Activated CD8-positive, alpha-beta memory T cell treated with anti-CD3 and anti-CD28 coated beads, Interleukin-2, amount 50 U/mL, for 1 hour (primary cell): ENCODE measurements around the gene NFIC.
"Not testable (repeated sequence)": the region's sequence is repeated elsewhere in the genome, so short reads cannot be mapped to it uniquely, and the experiment has no call there.

Experiments
- DNase-seq: peaks from one replicate; pipeline ENCODE4 v3.0.0-alpha.2; 2020; ENCODE audit errors: extremely low read depth

The NFIC gene

DNA sequence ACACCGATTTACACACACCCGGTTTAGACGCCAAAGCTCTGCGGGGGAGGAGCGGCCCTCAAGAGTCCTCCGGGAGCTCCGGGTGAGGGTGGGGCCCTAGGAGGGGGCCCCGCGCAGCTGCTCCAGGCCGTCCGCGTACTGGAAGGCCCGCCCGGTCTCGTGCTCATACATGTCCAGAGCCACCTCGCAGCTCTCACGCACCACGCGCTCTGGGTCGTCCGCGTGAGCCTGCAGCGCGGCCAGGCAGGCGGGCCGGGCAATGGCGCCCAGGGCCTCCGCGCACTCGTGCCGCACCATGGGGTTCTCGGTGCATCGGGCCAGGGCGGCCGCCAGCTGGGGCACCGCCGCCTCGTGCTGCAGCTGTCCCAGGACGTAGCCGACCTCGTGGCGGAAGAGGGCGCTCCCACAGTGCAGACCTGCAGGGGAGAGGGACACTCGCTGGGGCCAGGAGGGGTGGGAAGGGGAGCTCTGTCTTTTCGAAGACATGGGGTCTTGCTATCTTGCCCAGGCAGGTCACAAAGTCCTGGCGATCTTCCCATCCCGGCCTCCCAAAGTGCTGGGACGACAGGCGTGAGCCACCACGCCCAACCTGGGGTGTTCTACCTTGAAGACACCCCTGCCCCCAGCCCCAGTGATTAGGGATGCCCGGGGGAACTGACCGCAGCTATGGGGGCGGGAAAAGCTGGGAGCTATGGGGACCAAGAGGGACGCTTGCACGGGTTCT, 125.2 kb downstream of the NFIC start:
- no peak for DNase-seq

DNA sequence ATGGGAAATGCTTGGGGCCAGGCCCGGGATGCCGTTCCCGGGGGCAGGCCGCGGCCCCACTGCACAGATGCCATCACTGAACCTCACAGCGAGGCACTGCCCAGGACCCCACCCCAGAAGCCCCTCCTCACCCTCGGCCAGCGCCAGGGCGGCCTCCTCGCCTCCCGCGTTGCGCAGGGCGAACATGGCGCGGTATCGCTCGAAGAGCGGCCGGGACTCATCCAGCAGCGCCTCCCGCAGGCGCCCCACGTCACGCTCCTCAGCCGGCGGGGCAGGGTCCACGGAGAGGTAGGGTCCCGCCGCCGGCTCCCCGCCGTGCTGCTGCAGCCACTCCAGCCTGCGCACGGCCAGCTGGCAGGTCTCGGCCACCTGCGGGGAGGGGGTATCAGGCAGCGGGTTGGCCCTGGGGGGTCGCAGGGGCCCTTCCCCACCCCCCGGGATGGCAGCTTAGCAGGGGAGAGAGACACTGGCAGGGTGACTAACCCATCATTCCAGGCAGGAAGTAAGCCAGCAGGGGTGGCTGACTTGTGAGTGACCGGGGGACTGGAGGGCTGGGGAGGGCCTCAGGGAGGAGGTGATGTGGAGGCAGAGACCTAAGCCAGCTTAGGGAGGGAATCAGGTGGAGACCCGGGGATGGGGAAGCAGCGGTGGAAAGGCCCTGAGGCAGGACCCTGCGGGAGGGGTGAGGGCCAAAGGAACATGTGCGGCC, 125.9 kb downstream of the NFIC start:
- no peak for DNase-seq

- no peak for DNase-seq
Observed at GRCh38 chr19:3492919-3493318, 126.5 kb downstream of the NFIC start.

DNA sequence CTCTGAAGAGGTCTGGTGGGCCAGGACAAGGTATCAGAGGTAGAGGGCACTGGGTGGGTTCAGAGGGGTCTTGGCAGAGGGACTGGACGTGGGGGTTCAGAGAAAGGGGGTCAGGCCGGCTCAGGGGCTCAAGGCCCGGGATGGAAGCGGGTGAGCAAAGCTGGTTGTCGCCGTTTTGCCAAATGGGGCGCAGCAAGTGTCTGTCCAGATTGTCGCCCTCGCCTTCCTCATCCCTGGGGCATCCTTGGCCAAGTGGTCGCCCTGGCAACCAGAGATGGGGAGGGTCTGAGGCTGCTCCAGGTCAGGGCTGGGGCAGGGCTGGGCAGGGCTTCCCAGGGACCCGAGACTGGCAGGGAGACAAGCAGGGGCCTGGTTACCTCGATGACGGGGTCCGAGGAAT, 127.3 kb downstream of the NFIC start:
- no peak for DNase-seq

GRCh38 chr19:3494051-3494450, 127.7 kb downstream of the NFIC start:
- DNase-seq, result no peak

DNA sequence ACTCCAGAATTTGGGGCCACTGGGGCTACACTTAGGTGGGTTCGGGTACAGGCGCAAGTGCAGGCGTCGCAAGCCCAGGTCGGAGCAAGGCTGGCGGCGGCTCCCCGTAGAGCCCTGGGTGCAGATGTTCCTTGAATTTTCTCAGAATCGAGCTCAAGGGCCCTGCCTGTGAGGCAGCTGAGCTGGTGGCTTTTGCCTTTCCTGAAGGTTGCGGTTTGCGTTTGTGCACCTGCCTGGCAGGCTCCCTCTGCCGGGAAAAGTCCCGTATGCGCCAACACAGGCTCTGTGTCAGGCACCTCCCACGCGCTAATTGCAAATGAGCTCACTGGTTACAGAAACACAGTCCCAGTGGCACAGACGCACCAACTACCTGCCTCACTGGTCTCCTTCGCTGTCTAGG, 128.2 kb downstream of the NFIC start:
- no peak for DNase-seq

GRCh38 chr19:3496392-3497273, 130.2 kb downstream of the NFIC start:
- no peak for DNase-seq

GRCh38 chr19:3497757-3498520, 131.6 kb downstream of the NFIC start:
- no peak for DNase-seq

GRCh38 chr19:3499738-3500428, 133.5 kb downstream of the NFIC start:
- DNase-seq, result no peak

DNA sequence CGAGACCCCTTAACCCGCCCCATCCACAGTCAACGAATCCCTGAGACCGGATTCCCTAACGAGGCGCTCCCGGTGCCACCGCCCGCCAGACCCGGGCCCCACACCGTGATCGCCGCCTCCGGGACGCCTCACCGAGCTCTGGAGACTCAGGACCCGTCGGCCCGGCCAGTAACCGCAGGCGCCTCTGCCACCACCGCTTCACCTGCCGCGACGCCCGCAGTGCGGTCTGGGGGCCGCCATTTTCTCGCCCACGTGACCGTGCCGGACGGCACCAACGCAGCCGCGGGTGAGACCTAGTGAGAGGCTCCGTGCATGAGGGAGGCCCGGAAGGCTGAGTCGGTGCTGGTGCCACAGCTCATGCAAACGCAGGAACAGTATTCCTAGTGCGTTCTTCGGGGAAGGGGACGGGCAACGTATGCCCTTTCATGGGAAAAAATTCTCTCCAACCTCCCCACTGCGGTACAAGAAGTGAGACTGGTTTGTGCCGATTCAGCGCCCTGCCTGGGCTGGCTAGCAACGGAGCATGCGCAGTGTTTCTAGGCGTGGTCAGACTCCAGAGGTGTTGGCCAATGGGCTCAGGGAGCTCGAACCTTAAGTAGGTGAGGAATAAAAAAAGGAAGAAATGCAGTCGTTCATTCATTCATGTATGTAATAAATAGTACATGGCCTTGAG, 134.2 kb downstream of the NFIC start, which contains the start of gene DOHH:
Gene DOHH, minus strand, starts transcription at position 246 of the 673 bp plus-strand sequence. CDS start 3,860 bp downstream, outside the sequence.
- peak; percentile 89 for DNase-seq

- DNase-seq, result no peak
Observed at GRCh38 chr19:3501780-3502179, 135.4 kb downstream of the NFIC start.

GRCh38 chr19:3503036-3503572, 136.7 kb downstream of the NFIC start:
- no peak for DNase-seq

- DNase-seq, result no peak
Observed at GRCh38 chr19:3504735-3505134, 138.4 kb downstream of the NFIC start.

DNA sequence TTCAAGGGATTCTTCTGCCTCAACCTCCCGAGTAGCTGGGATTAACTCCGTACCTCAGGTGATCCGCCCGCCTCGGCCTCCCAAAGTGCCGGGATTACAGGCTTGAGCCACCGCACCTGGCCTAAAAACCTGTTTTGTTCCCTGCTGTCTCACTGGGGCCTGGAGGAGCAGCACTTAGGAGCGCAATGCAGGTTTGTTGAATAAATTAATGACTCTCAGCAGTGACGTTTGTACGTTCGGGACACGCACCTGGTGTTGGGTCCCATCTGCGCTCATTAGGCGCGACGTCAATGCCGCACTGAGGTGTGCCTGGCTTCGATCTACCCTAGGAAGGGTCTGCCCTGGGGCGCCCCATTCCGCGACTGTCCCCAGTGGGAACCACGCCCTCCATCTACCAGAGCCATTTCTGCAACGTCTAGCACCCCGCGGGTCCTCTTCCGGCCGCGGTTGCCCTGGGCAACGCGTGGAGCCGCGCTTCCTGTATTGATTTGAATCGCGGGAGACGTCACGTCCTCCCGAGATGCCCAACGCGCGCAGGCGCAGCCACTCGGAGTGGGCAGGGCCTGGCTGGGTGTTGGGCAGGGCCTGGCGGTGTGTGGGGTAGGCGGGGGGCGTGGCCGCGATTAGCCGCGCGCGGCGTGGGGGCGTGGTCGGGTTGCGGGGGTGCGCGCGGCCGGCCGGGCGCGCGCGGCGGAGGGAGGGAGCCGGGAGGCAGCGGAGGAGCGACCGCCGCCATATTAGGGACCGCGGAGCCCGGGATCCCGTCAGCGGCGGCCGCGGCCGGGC, 139.4 kb downstream of the NFIC start, which contains the start of gene FZR1:
Gene FZR1, plus strand, starts transcription at position 714 of the 786 bp plus-strand sequence. CDS start 16,679 bp downstream, outside the sequence.
- peak; percentile 94 for DNase-seq

DNA sequence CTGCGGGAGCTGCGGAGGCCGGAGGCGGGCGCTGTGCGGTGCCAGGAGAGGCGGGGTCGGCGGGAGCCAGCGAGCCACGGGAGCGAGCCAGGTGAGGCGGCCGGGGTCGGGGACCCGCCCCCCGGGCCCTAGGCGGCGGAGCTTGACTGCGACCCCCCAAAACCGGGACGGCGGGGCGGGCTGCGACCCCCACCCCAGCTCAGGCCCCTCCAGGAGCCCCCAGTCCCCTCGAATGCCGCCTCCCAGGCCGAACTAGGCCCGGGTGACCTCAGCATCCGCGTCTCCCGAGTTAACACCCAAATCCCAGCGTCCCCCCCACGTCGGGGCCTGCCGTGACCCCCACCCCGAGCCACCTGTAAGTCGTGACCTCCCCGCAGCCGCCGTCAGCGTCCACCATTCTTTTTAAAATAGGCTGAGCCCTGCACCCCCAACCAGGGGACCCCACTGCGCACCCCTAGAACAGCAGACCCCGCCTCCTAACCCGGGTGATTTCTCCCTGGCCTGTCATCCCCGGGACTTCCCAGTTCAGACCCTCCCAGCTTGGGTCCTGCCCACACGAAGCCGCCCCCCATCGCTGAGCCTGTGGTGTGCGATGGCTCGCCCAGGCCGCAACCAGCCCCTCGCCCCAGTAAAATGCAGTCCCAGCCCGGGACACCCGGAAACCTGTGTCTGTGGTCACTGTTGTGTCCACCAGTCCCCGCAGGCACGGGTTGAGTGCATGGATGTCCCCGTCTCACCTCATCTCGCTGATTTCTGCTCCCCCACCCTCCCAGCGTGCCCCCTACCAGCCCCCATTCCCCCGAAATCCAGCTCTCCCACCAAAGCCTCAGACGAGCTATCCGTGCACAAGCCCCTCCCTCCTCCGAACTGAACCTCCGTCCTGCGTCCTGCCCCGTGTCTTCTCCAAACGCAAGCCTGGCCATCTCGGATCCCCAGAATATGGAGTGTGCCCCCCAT, 140.3 kb downstream of the NFIC start:
- no peak for DNase-seq

GRCh38 chr19:3507371-3508120, 141.2 kb downstream of the NFIC start:
- DNase-seq, result no peak

GRCh38 chr19:3508121-3508661, 141.8 kb downstream of the NFIC start:
- DNase-seq, result not testable (repeated sequence)
